Dermis microvascular lymphatic vessel endothelial cell (primary cell): ENCODE measurements around the gene RNF212. TPM values are rescaled to one million over a fixed set of nuclear protein-coding genes. Genes with fewer than 3 reads are reported as not detected.

Experiments used
- DNase-seq, 2 donors: peaks; one replicate each; pipeline versions ENCODE4 v3.0.0 to v3.0.0-alpha.2; 2010; ENCODE audit warnings: low read depth in 2 of 2
- total RNA-seq: library from RNA; depleted of rRNA; stranded (reverse); fragments of >200 nt; gene quantifications from 2 replicates; pipeline ENCODE4 v1.2.1, GENCODE V29; 2014

Gene RNF212
- total RNA-seq, 1 donor from 2014 or later = 0.39 TPM

DNA sequence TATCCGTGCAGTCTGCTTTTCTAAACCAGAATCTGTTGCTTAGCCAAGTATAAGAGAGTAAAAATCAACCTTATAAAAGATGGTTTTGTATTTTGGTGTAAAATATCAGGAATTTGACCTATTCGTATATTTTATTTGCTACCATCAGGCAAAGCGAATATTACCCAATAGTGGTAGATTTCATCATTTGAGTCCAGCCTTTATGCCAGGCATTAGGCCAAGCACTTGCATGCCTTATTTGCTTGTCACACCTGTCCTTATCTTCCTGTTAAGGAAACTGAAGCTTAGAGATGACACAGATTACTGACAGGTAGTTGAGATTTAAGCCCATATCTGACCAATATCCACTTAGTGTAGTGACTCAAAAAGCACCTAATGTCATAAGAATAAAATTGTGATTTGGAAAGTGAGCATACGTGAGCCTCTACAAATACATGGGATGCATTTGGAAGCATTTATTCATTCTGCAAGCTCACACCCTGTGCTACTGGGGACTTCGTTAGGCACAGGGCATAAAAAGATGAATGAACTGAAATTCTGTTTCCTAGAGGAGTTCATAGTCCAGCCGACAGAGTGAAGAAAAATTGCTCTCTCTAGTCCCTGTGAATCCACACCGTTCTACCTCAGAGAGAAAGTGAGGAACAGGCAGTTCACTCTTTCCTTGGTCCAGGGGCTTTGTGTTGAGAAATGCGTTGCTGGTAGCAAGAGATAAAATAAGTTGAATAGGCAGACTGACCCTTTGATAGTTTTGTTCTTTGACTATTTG lies 2.3 kb upstream of the RNF212 start:
- no peak for DNase-seq

GRCh38 chr4:1112821-1113182 lies 562 bp downstream of the RNF212 start:
- no peak for DNase-seq

- DNase-seq = no peak
Measured at GRCh38 chr4:1112174-1112820, 1.1 kb downstream of the RNF212 start.

GRCh38 chr4:1111259-1111809 lies 2.0 kb downstream of the RNF212 start:
- DNase-seq = no peak

GRCh38 chr4:1109898-1110506 lies 3.4 kb downstream of the RNF212 start:
- DNase-seq = no peak

DNA sequence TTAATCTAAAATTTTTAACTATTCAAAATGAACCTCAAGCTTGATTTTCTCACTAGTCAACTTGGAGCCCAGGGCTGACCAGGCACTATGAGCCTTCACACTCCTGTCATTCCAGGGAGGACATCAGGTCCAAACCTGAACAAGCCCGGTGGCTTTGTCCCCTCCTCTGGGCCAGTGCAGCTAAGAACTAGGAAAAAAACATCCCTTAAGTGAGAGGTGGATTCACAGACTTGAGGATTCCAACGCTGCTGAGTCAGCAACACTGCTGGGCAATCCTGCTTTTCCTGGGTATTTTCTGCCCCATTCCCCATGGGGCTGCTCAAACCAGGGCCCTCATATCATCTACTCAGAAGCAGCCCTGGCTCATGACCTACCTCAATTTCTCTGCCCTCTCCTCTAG lies 4.0 kb downstream of the RNF212 start:
- DNase-seq = no peak

DNA sequence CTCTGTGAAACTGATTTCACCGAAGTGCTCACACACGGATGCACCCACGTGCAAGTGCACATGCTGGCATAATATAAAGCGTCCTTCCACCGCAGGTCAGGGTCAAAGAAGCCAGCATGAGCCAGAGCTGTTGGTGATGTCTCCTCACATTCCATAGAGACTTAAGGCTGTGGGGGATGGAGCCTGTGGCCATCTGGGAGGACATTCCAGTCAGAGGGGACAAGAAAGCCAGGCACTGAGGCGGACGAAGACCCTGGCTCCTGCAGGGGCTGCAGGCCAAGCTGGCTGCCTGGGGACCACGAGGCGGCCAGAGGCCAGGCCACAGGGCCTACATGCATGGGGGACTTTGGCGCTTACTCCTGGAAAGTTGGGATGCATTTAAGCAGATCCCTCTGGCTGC lies 7.7 kb downstream of the RNF212 start:
- DNase-seq = no peak

DNA sequence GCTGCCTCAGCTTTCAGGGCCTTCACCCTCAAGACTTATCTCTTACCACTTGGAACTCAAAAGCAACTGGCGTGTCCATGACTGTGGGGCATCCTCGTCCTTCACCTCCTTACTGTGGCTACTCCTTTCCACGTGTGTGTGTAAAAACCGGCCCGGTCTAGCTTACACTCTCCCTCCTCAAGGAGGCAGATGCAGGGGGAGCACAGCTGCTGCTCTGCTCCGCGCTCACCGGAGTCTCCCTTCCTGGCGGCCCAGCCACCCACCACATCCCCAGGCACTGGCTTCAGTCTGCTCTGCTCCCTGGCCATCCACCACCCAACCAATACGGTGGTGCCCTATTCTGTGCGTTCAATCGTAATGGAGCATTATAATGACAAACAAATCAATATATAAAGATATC lies 8.3 kb downstream of the RNF212 start:
- no peak for DNase-seq

GRCh38 chr4:1104647-1105046 lies 8.7 kb downstream of the RNF212 start:
- no peak for DNase-seq

DNA sequence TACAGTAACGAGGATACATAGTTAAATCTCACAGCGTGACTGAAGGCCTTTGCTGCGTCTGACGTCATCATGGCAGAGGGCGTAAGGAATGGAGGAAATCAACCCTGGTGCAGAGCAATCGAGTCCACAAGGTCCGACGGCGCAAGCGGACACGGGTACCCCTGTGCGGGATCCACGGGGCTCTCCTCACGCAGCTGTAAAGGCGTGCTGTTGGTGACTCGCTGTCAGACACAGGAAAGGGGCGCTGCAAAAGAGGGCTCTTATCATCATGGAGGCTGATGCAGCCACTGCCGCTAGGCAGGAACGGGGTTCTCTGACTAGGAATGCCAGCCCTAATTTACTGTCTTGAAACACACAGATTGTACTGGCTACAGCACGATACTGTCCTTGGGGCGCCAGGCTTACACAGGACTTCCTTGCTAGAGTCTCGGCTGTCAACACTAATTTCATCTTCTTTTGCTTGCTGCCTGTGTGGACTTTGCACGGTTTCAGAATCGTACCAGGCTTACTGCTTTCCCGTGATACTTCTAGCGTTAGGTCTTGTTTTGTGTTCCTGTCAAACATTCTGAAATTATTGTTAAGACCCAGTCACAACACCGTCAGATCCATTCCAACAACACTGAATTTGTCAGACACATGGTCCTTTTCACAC lies 13.6 kb downstream of the RNF212 start:
- no peak for DNase-seq

DNA sequence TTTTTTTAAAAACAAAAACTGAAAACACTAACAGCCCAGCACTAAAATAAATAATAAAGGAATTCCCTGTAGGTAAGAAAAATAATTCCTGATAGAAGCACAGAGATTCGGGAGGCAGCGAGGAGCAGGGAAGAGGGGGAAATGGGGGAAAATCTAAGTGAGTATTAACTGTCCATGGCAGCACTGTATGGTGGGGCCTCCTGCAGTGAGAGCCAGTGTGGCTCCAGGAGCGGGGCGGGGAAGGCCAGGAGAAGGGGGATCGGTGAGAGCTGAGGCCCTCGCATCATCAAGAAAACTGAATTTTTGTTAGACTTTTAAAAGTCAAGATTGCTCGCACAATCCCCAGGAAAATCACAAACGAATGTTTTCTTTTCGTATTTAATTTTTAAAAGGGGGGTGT lies 14.1 kb downstream of the RNF212 start:
- DNase-seq = no peak

GRCh38 chr4:1098311-1098925 lies 14.9 kb downstream of the RNF212 start:
- DNase-seq = no peak

DNA sequence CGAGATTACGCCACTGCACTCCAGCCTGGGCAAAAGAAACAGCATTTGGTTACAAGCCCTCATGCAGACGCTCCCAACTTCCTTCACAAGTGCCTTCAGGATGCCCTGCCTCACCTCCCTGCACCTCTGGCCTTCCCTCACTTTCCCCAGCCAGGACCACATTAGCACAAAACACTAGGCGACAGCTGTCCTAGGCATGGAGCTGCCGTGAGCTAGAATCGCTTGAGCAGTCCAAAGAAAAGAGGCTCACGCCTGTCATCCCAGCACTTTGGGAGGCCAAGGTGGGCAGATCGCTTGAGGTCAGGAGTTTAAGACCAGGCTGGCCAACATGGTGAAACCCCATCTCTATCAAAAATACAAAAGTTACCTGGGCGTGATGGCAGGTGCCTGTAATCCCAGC lies 15.8 kb downstream of the RNF212 start:
- no peak for DNase-seq

GRCh38 chr4:1096841-1097240 lies 16.5 kb downstream of the RNF212 start:
- no peak for DNase-seq

DNA sequence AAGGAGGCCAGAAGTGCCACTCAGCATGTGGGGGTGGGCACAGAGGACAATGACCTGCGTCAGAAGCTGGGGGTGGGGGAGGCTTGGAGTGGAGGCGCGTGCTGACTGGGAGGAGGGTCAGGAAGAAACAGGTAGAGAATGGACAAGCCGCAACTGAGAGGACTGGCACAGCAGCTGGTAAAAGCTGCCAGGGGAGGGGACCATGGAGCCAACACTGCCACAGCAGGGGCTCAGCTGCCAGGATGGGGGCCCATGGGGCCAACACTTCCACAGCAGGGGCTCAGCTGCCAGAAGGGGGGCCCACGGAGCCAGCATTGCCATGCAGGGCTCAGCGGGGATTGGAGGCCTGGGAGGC lies 19.1 kb downstream of the RNF212 start:
- no peak for DNase-seq

- no peak for DNase-seq
Measured at GRCh38 chr4:1093391-1094335, 19.7 kb downstream of the RNF212 start.

- DNase-seq = no peak
Measured at GRCh38 chr4:1092983-1093361, 20.4 kb downstream of the RNF212 start.

DNA sequence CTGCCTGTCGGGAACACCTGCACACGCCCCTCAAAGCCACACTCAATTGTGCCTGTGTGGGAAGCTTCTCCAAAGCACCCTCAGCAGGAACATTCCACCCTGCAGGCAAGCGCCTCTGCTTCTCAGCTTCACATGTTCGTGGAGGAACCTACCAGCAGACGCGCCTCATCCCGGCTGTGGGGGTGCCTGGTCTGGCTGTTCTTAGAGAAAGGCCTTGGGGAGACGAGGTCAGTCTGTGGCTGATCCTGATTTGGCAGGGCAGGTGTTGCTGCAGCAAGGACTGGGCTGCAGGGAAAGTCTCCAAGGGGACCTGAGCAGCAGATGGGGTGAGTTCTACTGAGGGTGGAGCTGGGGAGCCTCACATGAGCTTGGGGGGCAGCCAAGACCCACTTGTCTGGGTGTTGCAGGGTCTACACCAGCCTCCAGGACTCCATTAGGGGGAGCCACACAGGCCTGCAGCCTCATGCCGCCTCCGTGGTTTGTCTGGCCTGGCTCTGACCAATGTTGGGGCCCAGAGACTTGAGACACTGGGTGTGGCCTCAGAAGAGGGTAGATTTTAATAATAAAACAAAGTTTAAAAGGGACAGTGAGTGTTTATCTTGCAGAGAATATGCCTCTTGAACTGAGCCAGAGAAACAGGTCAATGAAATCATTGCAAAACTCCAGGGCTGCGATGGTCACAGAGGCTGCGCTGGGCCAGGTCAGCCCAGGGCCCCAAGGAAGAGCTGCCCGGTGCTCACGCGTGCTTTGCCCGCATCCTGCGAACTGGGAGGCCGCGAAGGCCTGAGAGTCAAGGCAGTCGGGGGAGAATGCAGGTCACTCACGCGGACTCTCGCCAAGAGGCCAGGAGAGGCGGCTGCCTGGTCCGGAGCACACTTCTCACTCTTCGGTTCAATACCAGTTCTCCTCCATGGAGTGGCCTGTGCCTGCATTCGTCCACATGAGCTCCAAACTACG lies 21.1 kb downstream of the RNF212 start:
- no peak for DNase-seq

GRCh38 chr4:1091561-1091995 lies 21.8 kb downstream of the RNF212 start:
- no peak for DNase-seq
